Natural killer cell treated with Interleukin-12 subunit alpha and Interleukin-12 subunit beta and Interleukin-15 and Interleukin-18, amount 100 ng/mL, for 72 hours (primary cell): Measurements from ENCODE around the gene CENPW. TPM values are rescaled to one million over a fixed set of nuclear protein-coding genes. Genes with fewer than 3 reads are reported as not detected.
A peak's percentile ranks its signal among the peaks of the same experiment; 100 is the strongest.

Experiments
- ATAC-seq, 2 donors: fragments of 150-1000 bp; cut with Tn5 transposase in 1 of 2; sonication (Bioruptor Pico), chemical (Tn5 transposase) in 1 of 2; 2 replicates each; pipeline ENCODE4 v1.10.0; 2021
- DNase-seq: peaks from one replicate; pipeline ENCODE4 v3.0.0; 2022; ENCODE audit warnings: low spot score
- H3K27ac Mint-ChIP-seq, 2 donors: 1 replicate in 1 of 2; 2 replicates in 1 of 2; pipeline ENCODE4 v1.8.0; 2022; ENCODE audit warnings: mixed read lengths in 2 of 2, mild to moderate bottlenecking in 1 of 2, moderate library complexity in 1 of 2
- H3K27me3 Mint-ChIP-seq, 2 donors: 1 replicate in 1 of 2; 2 replicates in 1 of 2; pipeline ENCODE4 v1.8.0; 2022; ENCODE audit warnings: mixed read lengths in 2 of 2
- H3K36me3 Mint-ChIP-seq: one replicate; pipeline ENCODE4 v1.8.0; 2022; ENCODE audit warnings: mixed read lengths
- H3K4me1 Mint-ChIP-seq, 2 donors: 1 replicate in 1 of 2; 2 replicates in 1 of 2; pipeline ENCODE4 v1.8.0; 2022; ENCODE audit warnings: low read depth in 2 of 2, mixed read lengths in 2 of 2, mild to moderate bottlenecking in 1 of 2
- H3K4me3 Mint-ChIP-seq: one replicate; pipeline ENCODE4 v1.8.0; 2022; ENCODE audit warnings: mixed read lengths
- H3K9me3 Mint-ChIP-seq: 2 replicates; pipeline ENCODE4 v1.8.0; 2022; ENCODE audit warnings: mixed read lengths
- total RNA-seq, 2 donors: library from RNA; stranded (reverse); gene quantifications; one replicate each; pipeline ENCODE4 v1.2.3, GENCODE V29; 2022

CENPW gene
- 10 to 100 TPM; 36.2 to 50.4 TPM for total RNA-seq

- ATAC-seq (peak; percentile 91 to 94), DNase-seq (peak; percentile 90)
- Mint-ChIP-seq H3K4me3 (no peak within 1 kb of the TSS), H3K36me3 (no peaks in the 10 kb centered on the region), H3K4me1 (peaks cover 4 to 12% of the 10 kb centered on the region in 2 donors), H3K27ac (peak within 1 kb of the TSS in 1 of 2 donors; percentile 68), H3K27me3 (no peaks in the 10 kb centered on the region), H3K9me3 (no peaks in the 10 kb centered on the region)
These were observed at the start of gene CENPW for GRCh38 chr6:126339796-126340609. CENPW (plus strand) TSS chr6:126340115; CDS start chr6:126340274, 159 bp downstream.

- Mint-ChIP-seq H3K27me3 (no peaks in the 10 kb centered on the region), H3K36me3 (no peaks in the 10 kb centered on the region), H3K27ac (no peak overlapping the region), H3K9me3 (peaks cover 3% of the 10 kb centered on the region), H3K4me3 (no peak overlapping the region), H3K4me1 (no peaks in the 10 kb centered on the region)
- DNase-seq (no peak), ATAC-seq (no peak)
These were observed 45.9 kb upstream of the CENPW start for GRCh38 chr6:126293891-126294524.

- ATAC-seq: no peak
- H3K36me3 Mint-ChIP-seq: no peaks in the 10 kb centered on the region
- H3K27ac Mint-ChIP-seq: no peak overlapping the region
- H3K9me3 Mint-ChIP-seq: peaks cover 6% of the 10 kb centered on the region
- H3K4me3 Mint-ChIP-seq: no peak overlapping the region
- H3K27me3 Mint-ChIP-seq: no peaks in the 10 kb centered on the region
- H3K4me1 Mint-ChIP-seq: no peaks in the 10 kb centered on the region
- DNase-seq: no peak
These were observed 39.8 kb upstream of the CENPW start for GRCh38 chr6:126300126-126300525.

GRCh38 chr6:126300735-126301134 is 39.2 kb upstream of the CENPW start:
- ATAC-seq (no peak), DNase-seq (no peak)
- Mint-ChIP-seq H3K27me3 (no peaks in the 10 kb centered on the region), H3K4me1 (no peaks in the 10 kb centered on the region), H3K27ac (no peak overlapping the region), H3K4me3 (no peak overlapping the region), H3K36me3 (no peaks in the 10 kb centered on the region), H3K9me3 (peaks cover 6% of the 10 kb centered on the region)

- no peak for ATAC-seq
These were observed 37.7 kb upstream of the CENPW start for GRCh38 chr6:126302191-126302590.

GRCh38 chr6:126307849-126308248 is 32.1 kb upstream of the CENPW start:
- DNase-seq (no peak), ATAC-seq (no peak)
- no peaks in the 10 kb centered on the region for H3K4me1 Mint-ChIP-seq
- H3K27ac Mint-ChIP-seq: no peak overlapping the region
- H3K9me3 Mint-ChIP-seq: no peaks in the 10 kb centered on the region
- H3K4me3 Mint-ChIP-seq: no peak overlapping the region
- H3K36me3 Mint-ChIP-seq: no peaks in the 10 kb centered on the region
- H3K27me3 Mint-ChIP-seq: no peaks in the 10 kb centered on the region

More at GRCh38 chr6:126302191-126302590, 37.7 kb upstream of the CENPW start:
- Mint-ChIP-seq H3K36me3 (no peaks in the 10 kb centered on the region), H3K27ac (no peak overlapping the region), H3K27me3 (no peaks in the 10 kb centered on the region), H3K9me3 (peaks cover 6% of the 10 kb centered on the region), H3K4me1 (no peaks in the 10 kb centered on the region), H3K4me3 (no peak overlapping the region)
- no peak for DNase-seq

- Mint-ChIP-seq H3K27me3 (no peaks in the 10 kb centered on the region), H3K27ac (no peak overlapping the region), H3K4me1 (no peaks in the 10 kb centered on the region), H3K36me3 (no peaks in the 10 kb centered on the region), H3K4me3 (no peak overlapping the region), H3K9me3 (no peaks in the 10 kb centered on the region)
- no peak for DNase-seq
- ATAC-seq: no peak
These were observed 31.6 kb upstream of the CENPW start for GRCh38 chr6:126308362-126308761.

- H3K4me1 Mint-ChIP-seq: no peaks in the 10 kb centered on the region
- no peak for DNase-seq
- no peak overlapping the region for H3K4me3 Mint-ChIP-seq
- H3K27me3 Mint-ChIP-seq: peaks cover 0 to 3% of the 10 kb centered on the region in 2 donors
- no peak overlapping the region for H3K27ac Mint-ChIP-seq
- H3K9me3 Mint-ChIP-seq: no peaks in the 10 kb centered on the region
- no peaks in the 10 kb centered on the region for H3K36me3 Mint-ChIP-seq
- ATAC-seq: no peak
These were observed 27.8 kb upstream of the CENPW start for GRCh38 chr6:126312013-126312665.

GRCh38 chr6:126313941-126314340 is 26.0 kb upstream of the CENPW start:
- no peak for ATAC-seq
- Mint-ChIP-seq H3K9me3 (no peaks in the 10 kb centered on the region), H3K4me1 (no peaks in the 10 kb centered on the region), H3K4me3 (no peak overlapping the region), H3K27ac (no peak overlapping the region), H3K27me3 (peaks cover 3 to 7% of the 10 kb centered on the region in 2 donors), H3K36me3 (no peaks in the 10 kb centered on the region)
- no peak for DNase-seq

- ATAC-seq: no peak
- H3K36me3 Mint-ChIP-seq: no peaks in the 10 kb centered on the region
- DNase-seq: no peak
- no peaks in the 10 kb centered on the region for H3K9me3 Mint-ChIP-seq
- H3K27me3 Mint-ChIP-seq: peaks cover 7 to 21% of the 10 kb centered on the region in 2 donors
- no peak overlapping the region for H3K27ac Mint-ChIP-seq
- no peaks in the 10 kb centered on the region for H3K4me1 Mint-ChIP-seq
- no peak overlapping the region for H3K4me3 Mint-ChIP-seq
These were observed 21.1 kb upstream of the CENPW start for GRCh38 chr6:126318797-126319196.

GRCh38 chr6:126333729-126334128 is 6.2 kb upstream of the CENPW start:
- H3K9me3 Mint-ChIP-seq: no peaks in the 10 kb centered on the region
- no peaks in the 10 kb centered on the region for H3K27me3 Mint-ChIP-seq
- no peak for ATAC-seq
- H3K4me3 Mint-ChIP-seq: no peak overlapping the region
- no peak for DNase-seq
- no peak overlapping the region for H3K27ac Mint-ChIP-seq
- H3K4me1 Mint-ChIP-seq: no peaks in the 10 kb centered on the region
- H3K36me3 Mint-ChIP-seq: no peaks in the 10 kb centered on the region

- Mint-ChIP-seq H3K27ac (no peak overlapping the region), H3K9me3 (no peaks in the 10 kb centered on the region), H3K4me3 (no peak overlapping the region), H3K4me1 (no peaks in the 10 kb centered on the region), H3K36me3 (no peaks in the 10 kb centered on the region), H3K27me3 (no peaks in the 10 kb centered on the region)
- DNase-seq (no peak), ATAC-seq (no peak)
These were observed 4.7 kb upstream of the CENPW start for GRCh38 chr6:126335210-126335609.

- Mint-ChIP-seq H3K36me3 (no peaks in the 10 kb centered on the region), H3K4me3 (no peak overlapping the region), H3K27ac (no peak overlapping the region), H3K4me1 (peaks cover 4 to 12% of the 10 kb centered on the region in 2 donors), H3K27me3 (no peaks in the 10 kb centered on the region), H3K9me3 (no peaks in the 10 kb centered on the region)
- ATAC-seq (no peak), DNase-seq (no peak)
These were observed 2.6 kb upstream of the CENPW start for GRCh38 chr6:126337323-126337722.

GRCh38 chr6:126341126-126341525 is 1.2 kb downstream of the CENPW start:
- Mint-ChIP-seq H3K4me3 (no peak overlapping the region), H3K27ac (peak overlapping the region in 1 of 2 donors; percentile 68), H3K9me3 (no peaks in the 10 kb centered on the region), H3K27me3 (no peaks in the 10 kb centered on the region), H3K4me1 (peaks cover 4 to 12% of the 10 kb centered on the region in 2 donors), H3K36me3 (no peaks in the 10 kb centered on the region)
- ATAC-seq (no peak), DNase-seq (no peak)
